ENCODE results near the gene CALR.
"Not testable (repeated sequence)": the region's sequence is repeated elsewhere in the genome, so short reads cannot be mapped to it uniquely, and the experiment has no call there.

The CALR gene

GRCh38 chr19:12940897-12941296 is 2.5 kb downstream of the CALR start:
- DNase-seq (ENCODE audit: low spot score in 2 of 2) = no peak
- H3K4me1 ChIP-seq = peaks cover 25% of the 10 kb centered on the region
- in situ Hi-C loops (cut with MboI; ENCODE audit: low sequenced_read_pairs) = no loop called here
- H3K4me3 ChIP-seq = no peak overlapping the region
- no peaks in the 10 kb centered on the region for H3K27me3 ChIP-seq (ENCODE audit: low read depth)
- H3K36me3 ChIP-seq (replicated peaks) = peaks cover 68% of the 10 kb centered on the region
- no peaks in the 10 kb centered on the region for H3K9me3 ChIP-seq

GRCh38 chr19:12943437-12944044 is 5.1 kb downstream of the CALR start:
- in situ Hi-C loops (cut with MboI; ENCODE audit: low sequenced_read_pairs) = no loop called here
- H3K36me3 ChIP-seq (replicated peaks) = peaks cover 79% of the 10 kb centered on the region
- no peaks in the 10 kb centered on the region for H3K27me3 ChIP-seq (ENCODE audit: low read depth)
- H3K4me1 ChIP-seq = peaks cover 21% of the 10 kb centered on the region
- H3K4me3 ChIP-seq = no peak overlapping the region
- no peaks in the 10 kb centered on the region for H3K9me3 ChIP-seq
- no peak for DNase-seq (ENCODE audit: low spot score in 2 of 2)

- Histone ChIP-seq H3K36me3 (replicated peaks) (peaks cover 79% of the 10 kb centered on the region), H3K4me3 (no peak overlapping the region), H3K27me3 (ENCODE audit: low read depth) (no peaks in the 10 kb centered on the region), H3K4me1 (peaks cover 21% of the 10 kb centered on the region), H3K9me3 (no peaks in the 10 kb centered on the region)
- no peak for DNase-seq (ENCODE audit: low spot score in 2 of 2)
- in situ Hi-C loops (cut with MboI; ENCODE audit: low sequenced_read_pairs) = no loop called here
These were observed 5.8 kb downstream of the CALR start for GRCh38 chr19:12944104-12944674.

DNA sequence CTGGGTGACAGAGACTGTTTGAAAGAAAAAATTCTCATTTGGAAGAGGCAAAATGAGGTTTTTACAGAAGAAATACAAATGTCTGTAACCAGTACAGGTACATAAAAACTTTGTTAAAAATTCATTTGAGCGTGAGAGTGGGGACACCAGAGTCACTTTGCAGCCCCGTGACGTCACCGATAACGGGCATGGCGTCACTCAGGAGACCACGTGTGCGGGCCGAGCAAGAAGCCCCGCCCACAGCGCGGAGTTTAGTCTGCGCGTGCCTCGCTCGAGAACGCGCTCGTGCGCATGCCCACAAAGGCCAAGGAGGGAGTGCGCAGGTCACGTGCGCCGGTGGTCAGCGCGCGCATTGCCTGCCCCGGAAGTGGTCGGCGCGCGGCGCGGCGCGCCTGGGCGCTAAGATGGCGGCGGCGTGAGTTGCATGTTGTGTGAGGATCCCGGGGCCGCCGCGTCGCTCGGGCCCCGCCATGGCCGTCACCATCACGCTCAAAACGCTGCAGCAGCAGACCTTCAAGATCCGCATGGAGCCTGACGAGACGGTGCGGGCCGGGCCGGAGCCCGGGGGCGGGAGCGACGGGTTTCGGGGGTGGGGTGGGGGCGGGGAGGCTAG is 7.2 kb downstream of the CALR start, which contains the start of gene RAD23A:
TSS of gene RAD23A (plus strand) at position 384 of the 613 bp plus-strand sequence. CDS start at position 471, 87 bp downstream.
- H3K4me1 ChIP-seq = peaks cover 7% of the 10 kb centered on the region
- H3K36me3 ChIP-seq (replicated peaks) = peaks cover 79% of the 10 kb centered on the region
- H3K9me3 ChIP-seq = no peaks in the 10 kb centered on the region
- H3K27me3 ChIP-seq (ENCODE audit: low read depth) = no peaks in the 10 kb centered on the region
- peak within 1 kb of the TSS; percentile 61 for H3K4me3 ChIP-seq
- in situ Hi-C loops (cut with MboI; ENCODE audit: low sequenced_read_pairs) = no loop called here
- DNase-seq (ENCODE audit: low spot score in 2 of 2) = peak; percentile 93 to 98

DNA sequence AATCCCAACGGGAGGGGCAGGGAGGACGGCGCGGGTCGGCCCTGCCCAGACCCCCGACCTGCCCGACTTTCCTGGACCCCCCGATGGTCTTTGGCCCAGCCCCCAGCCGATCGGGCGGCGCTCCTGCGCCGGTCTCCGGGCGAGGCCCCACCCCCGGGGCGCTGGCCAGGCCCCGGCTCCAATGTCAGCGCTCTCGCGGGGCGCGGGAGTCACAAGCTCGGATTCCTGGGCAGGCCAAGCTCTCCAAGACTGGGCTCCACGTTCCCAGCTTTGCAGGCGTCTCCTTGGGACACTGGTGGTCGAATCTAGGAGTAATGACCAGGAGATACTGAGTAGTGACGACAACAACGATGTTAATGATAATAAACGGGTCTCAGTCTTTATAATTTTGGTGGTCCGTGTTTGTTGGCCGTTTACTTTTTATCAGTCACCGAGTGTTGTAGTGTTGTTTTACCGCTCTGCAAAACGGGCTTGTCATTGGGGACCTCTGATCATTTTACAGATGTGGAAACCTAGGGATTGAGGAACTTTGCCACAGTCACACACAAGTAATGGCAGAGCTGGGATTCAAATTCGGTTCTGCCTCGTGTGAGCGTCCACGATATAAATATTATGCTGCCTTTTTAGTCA is 7.8 kb downstream of the CALR start:
- H3K36me3 ChIP-seq (replicated peaks) = peaks cover 79% of the 10 kb centered on the region

GRCh38 chr19:12946731-12947496 is 8.5 kb downstream of the CALR start:
- in situ Hi-C loops (cut with MboI; ENCODE audit: low sequenced_read_pairs) = no loop called here
- H3K4me1 ChIP-seq = 0 out of 2 replicates have a peak, but pooled peaks cover 3% of the 10 kb centered on the region
- peak overlapping the region; percentile 61 for H3K4me3 ChIP-seq
- no peaks in the 10 kb centered on the region for H3K27me3 ChIP-seq (ENCODE audit: low read depth)
- H3K36me3 ChIP-seq (replicated peaks) = peaks cover 79% of the 10 kb centered on the region
- DNase-seq (ENCODE audit: low spot score in 2 of 2) = no peak
- H3K9me3 ChIP-seq = no peaks in the 10 kb centered on the region

More for the DNA sequence above, 7.8 kb downstream of the CALR start:
- Histone ChIP-seq H3K9me3 (no peaks in the 10 kb centered on the region), H3K4me3 (peak overlapping the region; percentile 61), H3K27me3 (ENCODE audit: low read depth) (no peaks in the 10 kb centered on the region), H3K4me1 (0 out of 2 replicates have a peak, but pooled peaks cover 3% of the 10 kb centered on the region)
- peak; percentile 60 to 81 for DNase-seq (ENCODE audit: low spot score in 2 of 2)
- in situ Hi-C loops (cut with MboI; ENCODE audit: low sequenced_read_pairs) = no loop called here

DNA sequence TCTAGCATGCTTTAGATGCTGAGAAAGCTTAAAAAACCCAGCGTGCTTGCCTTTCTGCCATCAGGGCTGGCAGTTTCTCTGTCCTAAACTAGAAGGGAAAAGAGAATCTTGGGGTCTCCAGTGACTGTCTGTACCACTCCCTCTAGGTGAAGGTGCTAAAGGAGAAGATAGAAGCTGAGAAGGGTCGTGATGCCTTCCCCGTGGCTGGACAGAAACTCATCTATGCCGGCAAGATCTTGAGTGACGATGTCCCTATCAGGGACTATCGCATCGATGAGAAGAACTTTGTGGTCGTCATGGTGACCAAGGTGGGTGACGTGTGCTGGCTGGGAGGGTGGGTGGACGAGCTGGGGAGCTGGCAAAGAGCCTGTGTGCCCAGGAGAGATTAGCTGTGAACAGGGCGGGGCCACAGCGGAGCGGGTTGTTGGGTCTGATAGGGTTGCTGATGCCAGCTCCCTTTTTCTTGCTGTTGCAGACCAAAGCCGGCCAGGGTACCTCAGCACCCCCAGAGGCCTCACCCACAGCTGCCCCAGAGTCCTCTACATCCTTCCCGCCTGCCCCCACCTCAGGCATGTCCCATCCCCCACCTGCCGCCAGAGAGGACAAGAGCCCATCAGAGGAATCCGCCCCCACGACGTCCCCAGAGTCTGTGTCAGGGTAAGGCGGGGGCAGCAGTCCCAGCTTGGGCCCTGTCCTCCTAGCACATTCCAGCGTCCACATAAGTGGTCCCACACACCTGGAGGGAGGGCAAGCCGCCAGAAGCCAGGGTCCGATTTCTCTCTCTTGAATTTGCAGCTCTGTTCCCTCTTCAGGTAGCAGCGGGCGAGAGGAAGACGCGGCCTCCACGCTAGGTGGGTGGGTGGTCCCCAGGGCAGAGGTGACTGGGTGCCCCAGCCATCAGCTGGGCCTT is 9.5 kb downstream of the CALR start:
- in situ Hi-C loops (cut with MboI; ENCODE audit: low sequenced_read_pairs) = no loop called here
- peaks cover 79% of the 10 kb centered on the region for H3K36me3 ChIP-seq (replicated peaks)
- H3K4me3 ChIP-seq = no peak overlapping the region

GRCh38 chr19:12948612-12949362 is 10.4 kb downstream of the CALR start:
- Histone ChIP-seq H3K9me3 (no peaks in the 10 kb centered on the region), H3K4me3 (no peak overlapping the region), H3K4me1 (0 out of 2 replicates have a peak, but pooled peaks cover 3% of the 10 kb centered on the region), H3K36me3 (replicated peaks) (peaks cover 79% of the 10 kb centered on the region), H3K27me3 (ENCODE audit: low read depth) (no peaks in the 10 kb centered on the region)
- in situ Hi-C loops (cut with MboI; ENCODE audit: low sequenced_read_pairs) = no loop called here
- no peak for DNase-seq (ENCODE audit: low spot score in 2 of 2)

More for the DNA sequence above, 9.5 kb downstream of the CALR start:
- H3K4me1 ChIP-seq = 0 out of 2 replicates have a peak, but pooled peaks cover 3% of the 10 kb centered on the region
- H3K27me3 ChIP-seq (ENCODE audit: low read depth) = no peaks in the 10 kb centered on the region
- DNase-seq (ENCODE audit: low spot score in 2 of 2) = no peak
- H3K9me3 ChIP-seq = no peaks in the 10 kb centered on the region

DNA sequence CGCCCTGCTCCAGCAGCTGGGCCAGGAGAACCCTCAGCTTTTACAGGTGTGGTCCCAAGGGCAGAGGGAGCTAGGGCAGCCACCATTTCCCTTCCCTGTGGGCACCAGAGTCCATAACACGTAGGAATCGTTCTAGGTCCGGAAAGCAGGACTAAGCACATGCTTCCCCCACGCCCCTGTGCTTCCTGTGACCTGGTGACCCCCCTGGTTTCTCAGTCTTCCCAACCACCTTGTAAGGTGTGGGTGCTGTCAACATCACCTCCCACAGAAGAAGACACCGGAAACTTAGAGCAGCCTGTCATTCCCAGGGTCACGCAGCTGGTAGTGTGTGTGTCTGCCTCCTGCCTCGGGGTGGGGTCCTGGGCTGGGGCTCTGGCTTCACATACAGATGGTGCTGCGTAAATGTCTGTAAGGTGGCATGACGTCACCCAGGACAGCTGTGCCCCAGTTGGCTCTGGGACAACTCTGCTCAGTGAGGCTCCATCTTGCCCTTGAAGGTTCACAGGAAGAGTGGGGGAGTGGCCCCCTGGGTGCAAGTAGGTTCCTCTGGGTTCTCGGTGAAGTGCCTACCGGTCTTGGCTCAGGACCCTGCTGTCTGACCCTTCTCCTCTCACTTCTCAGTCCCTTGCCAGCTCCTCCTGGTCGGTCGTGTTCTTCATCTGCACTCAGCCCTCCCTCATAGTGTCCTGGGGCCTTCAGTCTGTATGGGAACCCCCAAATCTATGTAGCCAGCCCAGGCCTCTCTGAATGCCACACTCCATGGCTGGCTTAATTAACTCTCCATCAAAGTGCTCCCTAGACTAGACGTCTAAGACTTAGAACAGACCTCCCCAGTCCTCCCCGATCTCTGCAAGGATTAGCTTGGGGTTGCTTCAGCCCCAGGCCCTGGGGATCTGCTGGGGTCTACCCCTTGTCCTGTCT is 11.2 kb downstream of the CALR start:
- in situ Hi-C loops (cut with MboI; ENCODE audit: low sequenced_read_pairs) = no loop called here
- Histone ChIP-seq H3K4me1 (0 out of 2 replicates have a peak, but pooled peaks cover 3% of the 10 kb centered on the region), H3K36me3 (replicated peaks) (peaks cover 82% of the 10 kb centered on the region), H3K27me3 (ENCODE audit: low read depth) (no peaks in the 10 kb centered on the region), H3K4me3 (no peak overlapping the region), H3K9me3 (no peaks in the 10 kb centered on the region)
- no peak for DNase-seq (ENCODE audit: low spot score in 2 of 2)

GRCh38 chr19:12952050-12952449 is 13.6 kb downstream of the CALR start:
- H3K4me1 ChIP-seq; H3K9me3 ChIP-seq; H3K27me3 ChIP-seq (ENCODE audit: low read depth); DNase-seq (ENCODE audit: low spot score in 2 of 2); H3K4me3 ChIP-seq; in situ Hi-C loops (cut with MboI; ENCODE audit: low sequenced_read_pairs): not testable (repeated sequence)
- peaks cover 82% of the 10 kb centered on the region for H3K36me3 ChIP-seq (replicated peaks)

GRCh38 chr19:12952488-12953137 is 14.2 kb downstream of the CALR start:
- no peak overlapping the region for H3K4me3 ChIP-seq
- H3K36me3 ChIP-seq (replicated peaks) = peaks cover 78% of the 10 kb centered on the region
- H3K27me3 ChIP-seq (ENCODE audit: low read depth) = no peaks in the 10 kb centered on the region
- no peak for DNase-seq (ENCODE audit: low spot score in 2 of 2)
- in situ Hi-C loops (cut with MboI; ENCODE audit: low sequenced_read_pairs) = no loop called here
- H3K4me1 ChIP-seq = 0 out of 2 replicates have a peak, but pooled peaks cover 4% of the 10 kb centered on the region
- H3K9me3 ChIP-seq = no peaks in the 10 kb centered on the region

Measured in HAP-1 (cell line).